ENCODE results near the gene HMCES.
A peak's percentile ranks its signal among the peaks of the same experiment; 100 is the strongest.
"Not testable (repeated sequence)": the region's sequence is repeated elsewhere in the genome, so short reads cannot be mapped to it uniquely, and the experiment has no call there.

GRCh38 chr3:129349169-129349568 lies 70.5 kb downstream of the HMCES start:
- not testable (repeated sequence) for TF ChIP-seq CTCF, EP300 (IDR thresholded peaks at IDR 0.05)
- TF ChIP-seq POLR2AphosphoS5 (IDR thresholded peaks at IDR 0.05): peak in 1 of 4 donors; percentile 15
